ENCODE data around the gene POLRMT.

DNA sequence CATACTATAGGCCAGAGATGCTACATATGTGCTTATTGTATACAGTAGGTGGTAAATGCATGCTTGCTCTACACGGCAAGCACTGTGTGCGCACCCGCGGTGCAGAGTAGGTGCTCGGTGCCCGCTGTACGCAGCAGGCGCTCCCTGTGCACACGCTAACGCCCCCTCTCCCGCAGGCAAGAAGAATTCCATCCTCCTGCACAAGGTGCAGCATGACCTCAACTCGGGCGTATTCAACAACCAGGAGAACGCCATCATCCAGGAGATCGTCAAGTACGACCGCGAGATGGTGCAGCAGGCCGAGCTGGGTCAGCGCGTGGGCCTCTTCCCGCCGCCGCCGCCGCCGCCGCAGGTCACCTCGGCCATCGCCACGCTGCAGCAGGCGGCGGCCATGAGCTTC, 17.7 kb downstream of the POLRMT start:
- TF ChIP-seq, protein P1, sequence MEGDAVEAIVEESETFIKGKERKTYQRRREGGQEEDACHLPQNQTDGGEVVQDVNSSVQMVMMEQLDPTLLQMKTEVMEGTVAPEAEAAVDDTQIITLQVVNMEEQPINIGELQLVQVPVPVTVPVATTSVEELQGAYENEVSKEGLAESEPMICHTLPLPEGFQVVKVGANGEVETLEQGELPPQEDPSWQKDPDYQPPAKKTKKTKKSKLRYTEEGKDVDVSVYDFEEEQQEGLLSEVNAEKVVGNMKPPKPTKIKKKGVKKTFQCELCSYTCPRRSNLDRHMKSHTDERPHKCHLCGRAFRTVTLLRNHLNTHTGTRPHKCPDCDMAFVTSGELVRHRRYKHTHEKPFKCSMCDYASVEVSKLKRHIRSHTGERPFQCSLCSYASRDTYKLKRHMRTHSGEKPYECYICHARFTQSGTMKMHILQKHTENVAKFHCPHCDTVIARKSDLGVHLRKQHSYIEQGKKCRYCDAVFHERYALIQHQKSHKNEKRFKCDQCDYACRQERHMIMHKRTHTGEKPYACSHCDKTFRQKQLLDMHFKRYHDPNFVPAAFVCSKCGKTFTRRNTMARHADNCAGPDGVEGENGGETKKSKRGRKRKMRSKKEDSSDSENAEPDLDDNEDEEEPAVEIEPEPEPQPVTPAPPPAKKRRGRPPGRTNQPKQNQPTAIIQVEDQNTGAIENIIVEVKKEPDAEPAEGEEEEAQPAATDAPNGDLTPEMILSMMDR (IDR thresholded peaks at IDR 0.05): no peak
- TF ChIP-seq, protein P2, sequence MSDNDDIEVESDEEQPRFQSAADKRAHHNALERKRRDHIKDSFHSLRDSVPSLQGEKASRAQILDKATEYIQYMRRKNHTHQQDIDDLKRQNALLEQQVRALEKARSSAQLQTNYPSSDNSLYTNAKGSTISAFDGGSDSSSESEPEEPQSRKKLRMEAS (CRISPR knock-in tag; IDR thresholded peaks at IDR 0.05): no peak
- TF ChIP-seq, protein P3, sequence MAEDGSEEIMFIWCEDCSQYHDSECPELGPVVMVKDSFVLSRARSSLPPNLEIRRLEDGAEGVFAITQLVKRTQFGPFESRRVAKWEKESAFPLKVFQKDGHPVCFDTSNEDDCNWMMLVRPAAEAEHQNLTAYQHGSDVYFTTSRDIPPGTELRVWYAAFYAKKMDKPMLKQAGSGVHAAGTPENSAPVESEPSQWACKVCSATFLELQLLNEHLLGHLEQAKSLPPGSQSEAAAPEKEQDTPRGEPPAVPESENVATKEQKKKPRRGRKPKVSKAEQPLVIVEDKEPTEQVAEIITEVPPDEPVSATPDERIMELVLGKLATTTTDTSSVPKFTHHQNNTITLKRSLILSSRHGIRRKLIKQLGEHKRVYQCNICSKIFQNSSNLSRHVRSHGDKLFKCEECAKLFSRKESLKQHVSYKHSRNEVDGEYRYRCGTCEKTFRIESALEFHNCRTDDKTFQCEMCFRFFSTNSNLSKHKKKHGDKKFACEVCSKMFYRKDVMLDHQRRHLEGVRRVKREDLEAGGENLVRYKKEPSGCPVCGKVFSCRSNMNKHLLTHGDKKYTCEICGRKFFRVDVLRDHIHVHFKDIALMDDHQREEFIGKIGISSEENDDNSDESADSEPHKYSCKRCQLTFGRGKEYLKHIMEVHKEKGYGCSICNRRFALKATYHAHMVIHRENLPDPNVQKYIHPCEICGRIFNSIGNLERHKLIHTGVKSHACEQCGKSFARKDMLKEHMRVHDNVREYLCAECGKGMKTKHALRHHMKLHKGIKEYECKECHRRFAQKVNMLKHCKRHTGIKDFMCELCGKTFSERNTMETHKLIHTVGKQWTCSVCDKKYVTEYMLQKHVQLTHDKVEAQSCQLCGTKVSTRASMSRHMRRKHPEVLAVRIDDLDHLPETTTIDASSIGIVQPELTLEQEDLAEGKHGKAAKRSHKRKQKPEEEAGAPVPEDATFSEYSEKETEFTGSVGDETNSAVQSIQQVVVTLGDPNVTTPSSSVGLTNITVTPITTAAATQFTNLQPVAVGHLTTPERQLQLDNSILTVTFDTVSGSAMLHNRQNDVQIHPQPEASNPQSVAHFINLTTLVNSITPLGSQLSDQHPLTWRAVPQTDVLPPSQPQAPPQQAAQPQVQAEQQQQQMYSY (CRISPR knock-in tag; IDR thresholded peaks at IDR 0.05): no peak
